ENCODE results near the gene TCFL5. TPM values are rescaled to one million over a fixed set of nuclear protein-coding genes. Genes with fewer than 3 reads are reported as not detected.
A peak's percentile ranks its signal among the peaks of the same experiment; 100 is the strongest.

Gene TCFL5
- total and polyA plus RNA-seq, 2 experiments from 2014 or later: 1.7 to 18.5 TPM

- H3K4me2 ChIP-seq (ENCODE audit: unreplicated experiment): no peak overlapping the region
- 89 to 90% methylated on average over 8 of the region's 8 CpGs for WGBS, 2 experiments (ENCODE audit: low coverage in 1 of 2, low lambda C conversion rate in 2 of 2, missing lambda C conversion rate in 2 of 2)
- no peaks in the 10 kb centered on the region for H3K9me2 ChIP-seq (ENCODE audit: insufficient read depth)
- H3K4me3 ChIP-seq: no peak overlapping the region
- DNase-seq: no peak
- H4K20me1 ChIP-seq (ENCODE audit: insufficient read depth): peaks cover 3% of the 10 kb centered on the region; the same call in 1 of the 2 replicates
- H3K9ac ChIP-seq: no peak overlapping the region
- H3F3A ChIP-seq (ENCODE audit: insufficient read depth): peaks cover 24% of the 10 kb centered on the region; the same call in 1 of the 2 replicates
- no peaks in the 10 kb centered on the region for H3K9me3 ChIP-seq (ENCODE audit: low read depth)
- H3K4me1 ChIP-seq (ENCODE audit: insufficient read depth): peaks cover 12% of the 10 kb centered on the region
- peaks cover 54% of the 10 kb centered on the region for H3K36me3 ChIP-seq (ENCODE audit: low read depth)
- no peaks in the 10 kb centered on the region for H3K79me2 ChIP-seq (ENCODE audit: insufficient read depth)
- in situ Hi-C loops (cut with MboI): no loop called here
- no peak for TF ChIP-seq EZH2 (IDR thresholded peaks at IDR 0.05; ENCODE audit: insufficient read depth, poor library complexity, severe bottlenecking)
- TF ChIP-seq EZH2phosphoT487 (IDR thresholded peaks at IDR 0.05; ENCODE audit: insufficient read depth, low read depth): no peak
- no peaks in the 10 kb centered on the region for H3K27me3 ChIP-seq (replicated peaks; ENCODE audit: insufficient read depth)
- no peak overlapping the region for H2AFZ ChIP-seq
- H3K27ac ChIP-seq: no peak overlapping the region
Observed at GRCh38 chr20:62889411-62889810, 27.8 kb upstream of the TCFL5 start.

DNA sequence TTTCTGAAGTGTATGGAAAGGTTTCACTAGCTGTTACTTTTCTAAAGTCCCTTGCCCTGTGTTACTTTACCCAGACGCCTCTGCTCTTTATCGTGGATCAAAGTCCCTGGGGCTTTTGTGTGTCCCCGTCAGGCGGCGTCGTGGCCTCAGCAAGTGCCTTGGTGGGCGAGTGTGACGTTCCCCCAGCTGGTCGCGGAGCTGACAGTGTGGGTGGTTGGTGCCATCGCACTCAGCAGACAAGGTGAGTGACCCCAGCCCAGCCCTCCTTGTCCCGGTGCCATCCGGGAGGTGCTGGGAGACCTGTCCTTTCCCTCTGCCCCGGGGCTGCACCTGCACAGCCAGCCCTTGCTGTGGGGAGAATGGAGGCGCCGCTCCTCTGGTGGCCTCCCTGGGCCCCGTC is 27.3 kb upstream of the TCFL5 start:
- Histone ChIP-seq H3K9me2 (ENCODE audit: insufficient read depth) (no peaks in the 10 kb centered on the region), H3F3A (ENCODE audit: insufficient read depth) (peaks cover 24% of the 10 kb centered on the region; the same call in 1 of the 2 replicates), H3K9ac (no peak overlapping the region), H3K4me1 (ENCODE audit: insufficient read depth) (peaks cover 12% of the 10 kb centered on the region), H2AFZ (no peak overlapping the region), H3K4me2 (ENCODE audit: unreplicated experiment) (no peak overlapping the region), H3K27me3 (replicated peaks; ENCODE audit: insufficient read depth) (no peaks in the 10 kb centered on the region), H3K79me2 (ENCODE audit: insufficient read depth) (no peaks in the 10 kb centered on the region), H4K20me1 (ENCODE audit: insufficient read depth) (peaks cover 3% of the 10 kb centered on the region; the same call in 1 of the 2 replicates), H3K9me3 (ENCODE audit: low read depth) (no peaks in the 10 kb centered on the region), H3K27ac (no peak overlapping the region), H3K36me3 (ENCODE audit: low read depth) (peaks cover 49% of the 10 kb centered on the region), H3K4me3 (no peak overlapping the region)
- WGBS, 2 experiments (ENCODE audit: low coverage in 1 of 2, low lambda C conversion rate in 2 of 2, missing lambda C conversion rate in 2 of 2): 92 to 94% methylated on average over 17 of the region's 17 CpGs
- in situ Hi-C loops (cut with MboI): no loop called here
- no peak for DNase-seq
- TF ChIP-seq EZH2phosphoT487 (IDR thresholded peaks at IDR 0.05; ENCODE audit: insufficient read depth, low read depth) (no peak), EZH2 (IDR thresholded peaks at IDR 0.05; ENCODE audit: insufficient read depth, poor library complexity, severe bottlenecking) (no peak)

GRCh38 chr20:62888406-62888805 is 26.8 kb upstream of the TCFL5 start:
- H3K4me3 ChIP-seq: no peak overlapping the region
- 0 out of 2 replicates have a peak overlapping the region, but pooled peaks have one; percentile 45 for H3K9ac ChIP-seq
- H3K27me3 ChIP-seq (replicated peaks; ENCODE audit: insufficient read depth): no peaks in the 10 kb centered on the region
- peaks cover 46% of the 10 kb centered on the region for H3K36me3 ChIP-seq (ENCODE audit: low read depth)
- no peak for DNase-seq
- H3F3A ChIP-seq (ENCODE audit: insufficient read depth): peaks cover 24% of the 10 kb centered on the region; the same call in 1 of the 2 replicates
- no peaks in the 10 kb centered on the region for H3K79me2 ChIP-seq (ENCODE audit: insufficient read depth)
- H2AFZ ChIP-seq: no peak overlapping the region
- WGBS, 2 experiments (ENCODE audit: low coverage in 1 of 2, low lambda C conversion rate in 2 of 2, missing lambda C conversion rate in 2 of 2): 91 to 94% methylated on average over 16 of the region's 16 CpGs
- H4K20me1 ChIP-seq (ENCODE audit: insufficient read depth): peaks cover 3% of the 10 kb centered on the region; the same call in 1 of the 2 replicates
- H3K4me2 ChIP-seq (ENCODE audit: unreplicated experiment): no peak overlapping the region
- H3K9me3 ChIP-seq (ENCODE audit: low read depth): no peaks in the 10 kb centered on the region
- in situ Hi-C loops (cut with MboI): no loop called here
- no peak for TF ChIP-seq EZH2phosphoT487 (IDR thresholded peaks at IDR 0.05; ENCODE audit: insufficient read depth, low read depth)
- no peak for TF ChIP-seq EZH2 (IDR thresholded peaks at IDR 0.05; ENCODE audit: insufficient read depth, poor library complexity, severe bottlenecking)
- H3K4me1 ChIP-seq (ENCODE audit: insufficient read depth): peaks cover 12% of the 10 kb centered on the region
- peak overlapping the region; percentile 74 for H3K27ac ChIP-seq
- no peaks in the 10 kb centered on the region for H3K9me2 ChIP-seq (ENCODE audit: insufficient read depth)

GRCh38 chr20:62887860-62888239 is 26.2 kb upstream of the TCFL5 start:
- TF ChIP-seq EZH2 (IDR thresholded peaks at IDR 0.05; ENCODE audit: insufficient read depth, poor library complexity, severe bottlenecking) (no peak), EZH2phosphoT487 (IDR thresholded peaks at IDR 0.05; ENCODE audit: insufficient read depth, low read depth) (no peak)
- Histone ChIP-seq H3F3A (ENCODE audit: insufficient read depth) (peaks cover 24% of the 10 kb centered on the region; the same call in 1 of the 2 replicates), H3K4me1 (ENCODE audit: insufficient read depth) (peaks cover 12% of the 10 kb centered on the region), H4K20me1 (ENCODE audit: insufficient read depth) (peaks cover 3% of the 10 kb centered on the region; the same call in 1 of the 2 replicates), H2AFZ (no peak overlapping the region), H3K36me3 (ENCODE audit: low read depth) (peaks cover 40% of the 10 kb centered on the region), H3K4me3 (no peak overlapping the region), H3K79me2 (ENCODE audit: insufficient read depth) (no peaks in the 10 kb centered on the region), H3K27ac (peak overlapping the region; percentile 74), H3K9me2 (ENCODE audit: insufficient read depth) (no peaks in the 10 kb centered on the region), H3K9me3 (ENCODE audit: low read depth) (no peaks in the 10 kb centered on the region), H3K9ac (peak overlapping the region; percentile 45; the same call in 1 of the 2 replicates), H3K4me2 (ENCODE audit: unreplicated experiment) (peak overlapping the region; percentile 29), H3K27me3 (replicated peaks; ENCODE audit: insufficient read depth) (no peaks in the 10 kb centered on the region)
- 70 to 72% methylated on average over 7 of the region's 7 CpGs for WGBS, 2 experiments (ENCODE audit: low coverage in 1 of 2, low lambda C conversion rate in 2 of 2, missing lambda C conversion rate in 2 of 2)
- peak; percentile 38 for DNase-seq
- in situ Hi-C loops (cut with MboI): no loop called here

All from GM23248 (cell line).